HG03095 (cell line): ENCODE results near the gene ANKRD60.

Experiments
- ATAC-seq: cut with Tn5 transposase; IDR thresholded peaks from one replicate; pipeline ENCODE4 v1.9.1; 2021; ENCODE audit warnings: moderate library complexity; ENCODE audit not compliant: unreplicated experiment

ANKRD60 gene

GRCh38 chr20:58245181-58245891 is 16.9 kb upstream of the ANKRD60 start:
- no peak for ATAC-seq

GRCh38 chr20:58244517-58245030 is 16.1 kb upstream of the ANKRD60 start:
- no peak for ATAC-seq

GRCh38 chr20:58243653-58244410 is 15.4 kb upstream of the ANKRD60 start:
- ATAC-seq, result no peak

GRCh38 chr20:58242824-58243223 is 14.4 kb upstream of the ANKRD60 start:
- no peak for ATAC-seq

GRCh38 chr20:58241766-58242465 is 13.5 kb upstream of the ANKRD60 start:
- ATAC-seq, result no peak

GRCh38 chr20:58240471-58240870 is 12.0 kb upstream of the ANKRD60 start:
- ATAC-seq, result no peak

GRCh38 chr20:58239216-58239615 is 10.8 kb upstream of the ANKRD60 start:
- no peak for ATAC-seq

GRCh38 chr20:58238490-58238889 is 10.0 kb upstream of the ANKRD60 start:
- no peak for ATAC-seq

GRCh38 chr20:58237318-58238132 is 9.1 kb upstream of the ANKRD60 start:
- ATAC-seq, result no peak

- ATAC-seq, result no peak
These were observed 8.3 kb upstream of the ANKRD60 start for GRCh38 chr20:58236612-58237317.

GRCh38 chr20:58235010-58235409 is 6.6 kb upstream of the ANKRD60 start:
- no peak for ATAC-seq

GRCh38 chr20:58233881-58234528 is 5.6 kb upstream of the ANKRD60 start:
- ATAC-seq, result no peak

- no peak for ATAC-seq
These were observed 4.9 kb upstream of the ANKRD60 start for GRCh38 chr20:58233393-58233792.

- ATAC-seq, result no peak
These were observed 3.2 kb upstream of the ANKRD60 start for GRCh38 chr20:58231683-58232082.

GRCh38 chr20:58229198-58229798 is 845 bp upstream of the ANKRD60 start:
- no peak for ATAC-seq

- no peak for ATAC-seq
These were observed 360 bp downstream of the ANKRD60 start for GRCh38 chr20:58228103-58228483.

GRCh38 chr20:58227391-58228102 is 906 bp downstream of the ANKRD60 start:
- no peak for ATAC-seq

- no peak for ATAC-seq
These were observed 2.8 kb downstream of the ANKRD60 start for GRCh38 chr20:58225452-58226200.
